Endothelial cell of umbilical vein (primary cell): ENCODE results near the gene SIPA1L3. TPM values are rescaled to one million over a fixed set of nuclear protein-coding genes. Genes with fewer than 3 reads are reported as not detected.
A peak's percentile ranks its signal among the peaks of the same experiment; 100 is the strongest.

ENCODE experiments used
- BruUV-seq: library from RNA; stranded (reverse); fragments of 400-500 nt; replicated peaks from 2 replicates; lab custom pipeline; 2021; lab: Mats Ljungman, UMichigan
- CTCF ChIA-PET: fragments of 300-600, 350-600 bp; sonication (Branson Sonifier 250); formaldehyde crosslinking; loops from one replicate; lab custom pipeline; 2021; ENCODE audit warnings: antibody characterized with exemption, inconsistent platforms; lab: Charles Lee
- POLR2A ChIA-PET: fragments of 300-600, 350-600 bp; sonication (Branson Sonifier 250); formaldehyde crosslinking; loops from one replicate; lab custom pipeline; 2021; ENCODE audit warnings: antibody characterized with exemption, inconsistent platforms; lab: Charles Lee
- DNase-seq: peaks from one replicate; pipeline ENCODE4 v3.0.0-alpha.2; 2011; ENCODE audit warnings: low read depth, low spot score
- FAIRE-seq: peaks from 2 replicates; lab custom pipeline; 2011; peaks lifted over from hg19 to GRCh38; lab: Jason Lieb, UNC
- H2AFZ ChIP-seq: 2 replicates; pipeline ENCODE4 v1.6.0; 2012; ENCODE audit warnings: low read depth, low read length, control low read depth, inconsistent platforms
- H3K27ac ChIP-seq: 2 replicates; pipeline ENCODE4 v1.5.1; 2011; ENCODE audit warnings: low read depth, mild to moderate bottlenecking, control low read depth, low read length, moderate library complexity; ENCODE audit not compliant: insufficient read depth
- H3K27me3 ChIP-seq, 2 experiments: 2 replicates each; pipeline versions ENCODE4 v1.6.0 to v1.6.1; 2011; ENCODE audit warnings: low read length in 2 of 2, mixed read lengths in 1 of 2; ENCODE audit not compliant: control insufficient read depth in 2 of 2, insufficient read depth in 2 of 2
- H3K36me3 ChIP-seq, 2 experiments: 2 replicates in 1 of 2; 3 replicates in 1 of 2; pipeline ENCODE4 v1.5.1; 2011; ENCODE audit warnings: low read length in 2 of 2, mild to moderate bottlenecking in 1 of 2, moderate library complexity in 1 of 2; ENCODE audit not compliant: control insufficient read depth in 2 of 2, insufficient read depth in 2 of 2; ENCODE audit errors: extremely low read depth in 1 of 2
- H3K4me1 ChIP-seq: 3 replicates; pipeline ENCODE4 v1.5.1; 2011; ENCODE audit warnings: mild to moderate bottlenecking, low read length; ENCODE audit not compliant: control insufficient read depth, insufficient read depth; ENCODE audit errors: extremely low read depth
- H3K4me2 ChIP-seq: 2 replicates; pipeline ENCODE4 v1.6.1; 2011; ENCODE audit warnings: low read length, control low read depth, mixed read lengths; ENCODE audit not compliant: insufficient read depth
- H3K4me3 ChIP-seq, 3 experiments: fragments of 200-600 bp in 1 of 3; sonication (generic), shearing (Covaris generic) in 1 of 3; replicated peaks in 1 of 3; 2 replicates each; pipeline ENCODE4 v1.5.1; 2011 to 2016; ENCODE audit warnings: control low read depth in 3 of 3, low read length in 3 of 3, mild to moderate bottlenecking in 2 of 3, inconsistent platforms in 1 of 3, low read depth in 1 of 3, moderate library complexity in 1 of 3; ENCODE audit not compliant: insufficient read depth in 1 of 3
- H3K79me2 ChIP-seq: 2 replicates; pipeline ENCODE4 v1.6.0; 2012; ENCODE audit warnings: low read length, inconsistent platforms; ENCODE audit not compliant: control insufficient read depth, insufficient read depth
- H3K9ac ChIP-seq: replicated peaks from 2 replicates; pipeline ENCODE3; 2011; ENCODE audit warnings: low read length, control low read depth; ENCODE audit not compliant: insufficient read depth; ENCODE audit errors: extremely low read depth
- H3K9me1 ChIP-seq: replicated peaks from 3 replicates; pipeline ENCODE4 v1.6.0; 2011; ENCODE audit warnings: mild to moderate bottlenecking, low read length; ENCODE audit not compliant: control insufficient read depth, insufficient read depth; ENCODE audit errors: extremely low read depth
- H3K9me3 ChIP-seq: replicated peaks from 2 replicates; pipeline ENCODE4 v1.5.1; 2012; ENCODE audit warnings: low read length, inconsistent platforms; ENCODE audit not compliant: control insufficient read depth, insufficient read depth
- H4K20me1 ChIP-seq: replicated peaks from 2 replicates; pipeline ENCODE3; 2011; ENCODE audit warnings: mild to moderate bottlenecking, low read length; ENCODE audit not compliant: control insufficient read depth, insufficient read depth; ENCODE audit errors: extremely low read depth
- CTCF ChIP-seq, 2 donors: IDR thresholded peaks; 1 replicate in 1 of 2; 2 replicates in 1 of 2; pipeline ENCODE4 v1.5.1; 2011; ENCODE audit warnings: low read length in 2 of 2, mild to moderate bottlenecking in 2 of 2, moderate library complexity in 2 of 2, control low read depth in 1 of 2, inconsistent platforms in 1 of 2, low read depth in 1 of 2; ENCODE audit not compliant: insufficient read depth in 1 of 2; ENCODE audit errors: extremely low read depth in 1 of 2
- FOS ChIP-seq: IDR thresholded peaks from 2 replicates; pipeline ENCODE4 v1.6.1; 2011; ENCODE audit warnings: mild to moderate bottlenecking, low read length, moderate library complexity, borderline replicate concordance; ENCODE audit not compliant: insufficient read depth
- GATA2 ChIP-seq: IDR thresholded peaks from 2 replicates; pipeline ENCODE4 v1.7.0; 2011; ENCODE audit warnings: low read depth, mild to moderate bottlenecking, moderate library complexity, mixed read lengths, low read length; ENCODE audit not compliant: insufficient read length, insufficient read depth
- POLR2AphosphoS5 ChIP-seq: IDR thresholded peaks from 2 replicates; pipeline ENCODE4 v1.6.1; 2012; ENCODE audit warnings: low read depth, mild to moderate bottlenecking, control low read depth, low read length, moderate library complexity; ENCODE audit not compliant: insufficient read depth
- dilution Hi-C: fragments of 300-500 bp; cut with MboI; formaldehyde crosslinking; loops from one replicate; pipeline ENCODE4 v1.15.0; 2019; ENCODE audit warnings: low sequenced_read_pairs; ENCODE audit not compliant: extremely low pct_ligation_motif_present
- intact Hi-C: fragments of 100-400 bp; cut with micrococcal nuclease; formaldehyde crosslinking; loops from one replicate; pipeline ENCODE4 v1.10.0; 2022
- polyA plus RNA-seq, 4 experiments: library from polyadenylated mRNA; depleted of rRNA in 3 of 4; stranded (reverse) in 3 of 4; unstranded in 1 of 4; fragments of >200 nt; gene quantifications; 2 replicates each; pipeline versions ENCODE4 v1.2.1 to v1.2.3, GENCODE V29; 2011 to 2012; ENCODE audit warnings: missing spikeins in 1 of 4
- total RNA-seq: library from RNA; stranded (reverse); gene quantifications from 2 replicates; pipeline ENCODE4 v1.2.3, GENCODE V29; 2021

The SIPA1L3 gene
- total and polyA plus RNA-seq, 2 donors (not counting 3 experiments of a cell fraction or from before 2014, with no cell fraction given): 14.2 to 47.2 TPM

GRCh38 chr19:38142176-38143035, 235.4 kb downstream of the SIPA1L3 start:
- Histone ChIP-seq H3K27ac (no peak overlapping the region), H3K9me1 (no peaks in the 10 kb centered on the region), H4K20me1 (no peaks in the 10 kb centered on the region), H3K79me2 (no peaks in the 10 kb centered on the region), H3K36me3 (peaks cover 0 to 4% of the 10 kb centered on the region in 2 experiments), H3K9me3 (no peaks in the 10 kb centered on the region), H3K9ac (no peak overlapping the region), H3K4me2 (no peak overlapping the region), H3K4me1 (no peaks in the 10 kb centered on the region), H3K4me3 (no peak overlapping the region), H2AFZ (no peak overlapping the region), H3K27me3 (no peaks in the 10 kb centered on the region)
- dilution Hi-C loops (no loop called here), intact Hi-C loops (loop anchor here (5.0 to 10.0 kb wide), 2 partner anchors 70 to 192 kb away; partner anchors contain the start of gene CATSPERG)
- no TSS peak for BruUV-seq
- POLR2A ChIA-PET: no interaction called here
- FAIRE-seq: peak; percentile 37
- TF ChIP-seq FOS: no peak
- peak; percentile 81 to 84 for TF ChIP-seq CTCF (IDR thresholded peaks at IDR 0.05; ENCODE audit: extremely low read depth in 1 of 2, insufficient read depth in 1 of 2, low read depth in 1 of 2, low read length in 2 of 2)
- no peak for TF ChIP-seq POLR2AphosphoS5
- TF ChIP-seq GATA2: no peak
- DNase-seq: peak; percentile 37
- CTCF ChIA-PET: interaction anchor here (0.5 to 4.4 kb wide), 30 partner anchors 8 to 286 kb away, joined by 3 to 59 read pairs (median 4); partner anchors contain the start of genes GGN, SIPA1L3 and WDR87
